ENCODE measurements around the gene LDB2. TPM values are rescaled to one million over a fixed set of nuclear protein-coding genes. Genes with fewer than 3 reads are reported as not detected.

LDB2 gene
- total and polyA plus RNA-seq, 2 donors (not counting 3 experiments of a cell fraction or from before 2014, with no cell fraction given): 127 to 223 TPM

DNA sequence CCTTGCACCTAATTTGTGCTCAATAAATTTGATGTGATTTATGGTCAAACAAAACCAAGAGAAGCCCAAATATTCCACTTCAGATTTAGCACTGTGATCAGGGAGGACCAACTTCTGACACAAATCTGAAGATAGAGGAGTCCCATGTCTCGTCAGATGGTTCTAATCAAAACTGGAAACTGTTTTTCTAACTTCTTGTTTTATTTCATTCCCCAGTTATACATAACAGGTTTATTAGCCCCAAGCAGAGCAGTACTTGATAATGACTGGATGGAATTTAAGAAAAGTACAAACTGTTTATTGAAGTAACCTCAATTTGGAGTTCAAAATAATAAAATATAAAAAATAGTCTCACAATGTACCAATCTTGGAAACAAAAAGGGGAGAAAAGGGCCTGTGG is 310.3 kb downstream of the LDB2 start:
- CTCF ChIA-PET: interaction anchor here (1.1 kb wide), 1 partner anchor 12 kb away, joined by 3 read pairs; no protein-coding TSS in a partner anchor
- H3K4me1 ChIP-seq (ENCODE audit: control insufficient read depth, extremely low read depth, insufficient read depth, low read length): peaks cover 5% of the 10 kb centered on the region
- H3K79me2 ChIP-seq (ENCODE audit: control insufficient read depth, insufficient read depth, low read length): no peaks in the 10 kb centered on the region
- POLR2A ChIA-PET: no interaction called here
- no peak overlapping the region for H3K4me2 ChIP-seq (ENCODE audit: insufficient read depth, low read length)
- FAIRE-seq (no peak), DNase-seq (ENCODE audit: low read depth, low spot score) (no peak)
- no peak overlapping the region for H2AFZ ChIP-seq (ENCODE audit: low read depth, low read length)
- peaks cover 0 to 16% of the 10 kb centered on the region in 2 experiments for H3K36me3 ChIP-seq (ENCODE audit: control insufficient read depth in 2 of 2, extremely low read depth in 1 of 2, insufficient read depth in 2 of 2, low read length in 2 of 2)
- dilution Hi-C loops (cut with MboI; ENCODE audit: extremely low pct_ligation_motif_present, low sequenced_read_pairs) (no loop called here), intact Hi-C loops (cut with micrococcal nuclease) (no loop called here)
- BruUV-seq (replicated peaks): no TSS peak
- H3K9ac ChIP-seq (replicated peaks; ENCODE audit: extremely low read depth, insufficient read depth, low read length): no peak overlapping the region
- no peak overlapping the region for H3K4me3 ChIP-seq (replicated peaks in 1 of 3; ENCODE audit: insufficient read depth in 1 of 3, low read depth in 1 of 3, low read length in 3 of 3)
- H3K27ac ChIP-seq (ENCODE audit: insufficient read depth, low read depth, low read length): no peak overlapping the region
- TF ChIP-seq POLR2A (IDR thresholded peaks at IDR 0.05; ENCODE audit: low read depth, low read length): no peak
- no peak for TF ChIP-seq POLR2AphosphoS5 (IDR thresholded peaks at IDR 0.05; ENCODE audit: insufficient read depth, low read depth, low read length)
- TF ChIP-seq EZH2 (IDR thresholded peaks at IDR 0.05; ENCODE audit: borderline replicate concordance, low read depth, low read length, severe bottlenecking): no peak
- no peak for TF ChIP-seq CTCF (IDR thresholded peaks at IDR 0.05; ENCODE audit: extremely low read depth in 1 of 2, insufficient read depth in 1 of 2, low read depth in 1 of 2, low read length in 2 of 2)
- no peaks in the 10 kb centered on the region for H3K27me3 ChIP-seq (ENCODE audit: control insufficient read depth in 2 of 2, insufficient read depth in 2 of 2, low read length in 2 of 2)
- no peaks in the 10 kb centered on the region for H4K20me1 ChIP-seq (replicated peaks; ENCODE audit: control insufficient read depth, extremely low read depth, insufficient read depth, low read length)
- no peaks in the 10 kb centered on the region for H3K9me3 ChIP-seq (replicated peaks; ENCODE audit: control insufficient read depth, insufficient read depth, low read length)
- no peaks in the 10 kb centered on the region for H3K9me1 ChIP-seq (replicated peaks; ENCODE audit: control insufficient read depth, extremely low read depth, insufficient read depth, low read length)

- no peak for FAIRE-seq
- BruUV-seq (replicated peaks): no TSS peak
- Histone ChIP-seq H3K4me2 (ENCODE audit: insufficient read depth, low read length) (no peak overlapping the region), H3K79me2 (ENCODE audit: control insufficient read depth, insufficient read depth, low read length) (no peaks in the 10 kb centered on the region), H3K4me1 (ENCODE audit: control insufficient read depth, extremely low read depth, insufficient read depth, low read length) (peaks cover 5% of the 10 kb centered on the region), H3K27me3 (ENCODE audit: control insufficient read depth in 2 of 2, insufficient read depth in 2 of 2, low read length in 2 of 2) (no peaks in the 10 kb centered on the region), H3K9me1 (replicated peaks; ENCODE audit: control insufficient read depth, extremely low read depth, insufficient read depth, low read length) (no peaks in the 10 kb centered on the region), H3K9me3 (replicated peaks; ENCODE audit: control insufficient read depth, insufficient read depth, low read length) (no peaks in the 10 kb centered on the region), H2AFZ (ENCODE audit: low read depth, low read length) (no peak overlapping the region), H4K20me1 (replicated peaks; ENCODE audit: control insufficient read depth, extremely low read depth, insufficient read depth, low read length) (no peaks in the 10 kb centered on the region), H3K9ac (replicated peaks; ENCODE audit: extremely low read depth, insufficient read depth, low read length) (no peak overlapping the region), H3K36me3 (ENCODE audit: control insufficient read depth in 2 of 2, extremely low read depth in 1 of 2, insufficient read depth in 2 of 2, low read length in 2 of 2) (peaks cover 0 to 28% of the 10 kb centered on the region in 2 experiments), H3K27ac (ENCODE audit: insufficient read depth, low read depth, low read length) (no peak overlapping the region), H3K4me3 (replicated peaks in 1 of 3; ENCODE audit: insufficient read depth in 1 of 3, low read depth in 1 of 3, low read length in 3 of 3) (no peak overlapping the region)
- dilution Hi-C loops (cut with MboI; ENCODE audit: extremely low pct_ligation_motif_present, low sequenced_read_pairs) (no loop called here), intact Hi-C loops (cut with micrococcal nuclease) (no loop called here)
- CTCF ChIA-PET: interaction anchor here (1.0 kb wide), 1 partner anchor 13 kb away, joined by 5 read pairs; no protein-coding TSS in a partner anchor
- POLR2A ChIA-PET: no interaction called here
- TF ChIP-seq, protein P1, sequence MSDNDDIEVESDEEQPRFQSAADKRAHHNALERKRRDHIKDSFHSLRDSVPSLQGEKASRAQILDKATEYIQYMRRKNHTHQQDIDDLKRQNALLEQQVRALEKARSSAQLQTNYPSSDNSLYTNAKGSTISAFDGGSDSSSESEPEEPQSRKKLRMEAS (IDR thresholded peaks at IDR 0.05; ENCODE audit: insufficient read depth, insufficient read length): no peak
- TF ChIP-seq POLR2A (IDR thresholded peaks at IDR 0.05; ENCODE audit: low read depth, low read length): no peak
- TF ChIP-seq FOS (IDR thresholded peaks at IDR 0.05; ENCODE audit: borderline replicate concordance, insufficient read depth, low read length): no peak
- no peak for TF ChIP-seq JUN (IDR thresholded peaks at IDR 0.05; ENCODE audit: borderline replicate concordance, insufficient read depth, insufficient read length, low read depth)
- no peak for TF ChIP-seq CTCF (IDR thresholded peaks at IDR 0.05; ENCODE audit: extremely low read depth in 1 of 2, insufficient read depth in 1 of 2, low read depth in 1 of 2, low read length in 2 of 2)
- TF ChIP-seq POLR2AphosphoS5 (IDR thresholded peaks at IDR 0.05; ENCODE audit: insufficient read depth, low read depth, low read length): no peak
- no peak for TF ChIP-seq GATA2 (IDR thresholded peaks at IDR 0.05; ENCODE audit: insufficient read depth, insufficient read length, low read depth, low read length)
- no peak for TF ChIP-seq EZH2 (IDR thresholded peaks at IDR 0.05; ENCODE audit: borderline replicate concordance, low read depth, low read length, severe bottlenecking)
- no peak for DNase-seq (ENCODE audit: low read depth, low spot score)
Observed at GRCh38 chr4:16585053-16585452, 313.4 kb downstream of the LDB2 start.
